ENCODE data around the gene SAP130.

- TF ChIP-seq, protein P1, sequence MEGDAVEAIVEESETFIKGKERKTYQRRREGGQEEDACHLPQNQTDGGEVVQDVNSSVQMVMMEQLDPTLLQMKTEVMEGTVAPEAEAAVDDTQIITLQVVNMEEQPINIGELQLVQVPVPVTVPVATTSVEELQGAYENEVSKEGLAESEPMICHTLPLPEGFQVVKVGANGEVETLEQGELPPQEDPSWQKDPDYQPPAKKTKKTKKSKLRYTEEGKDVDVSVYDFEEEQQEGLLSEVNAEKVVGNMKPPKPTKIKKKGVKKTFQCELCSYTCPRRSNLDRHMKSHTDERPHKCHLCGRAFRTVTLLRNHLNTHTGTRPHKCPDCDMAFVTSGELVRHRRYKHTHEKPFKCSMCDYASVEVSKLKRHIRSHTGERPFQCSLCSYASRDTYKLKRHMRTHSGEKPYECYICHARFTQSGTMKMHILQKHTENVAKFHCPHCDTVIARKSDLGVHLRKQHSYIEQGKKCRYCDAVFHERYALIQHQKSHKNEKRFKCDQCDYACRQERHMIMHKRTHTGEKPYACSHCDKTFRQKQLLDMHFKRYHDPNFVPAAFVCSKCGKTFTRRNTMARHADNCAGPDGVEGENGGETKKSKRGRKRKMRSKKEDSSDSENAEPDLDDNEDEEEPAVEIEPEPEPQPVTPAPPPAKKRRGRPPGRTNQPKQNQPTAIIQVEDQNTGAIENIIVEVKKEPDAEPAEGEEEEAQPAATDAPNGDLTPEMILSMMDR (conservative IDR thresholded peaks at IDR 0.05), result no peak
- TF ChIP-seq ZFX (IDR thresholded peaks at IDR 0.05), result no peak
These were observed 1.2 kb downstream of the SAP130 start for GRCh38 chr2:128026448-128027277.

All from C4-2B (cell line).